Activated CD4-positive, CD25-positive, alpha-beta regulatory T cell treated with anti-CD3 and anti-CD28 coated beads, Interleukin-2, amount 50 U/mL, for 16 hours (primary cell): ENCODE data around the gene TFF3.

ENCODE experiments used
- DNase-seq: peaks from one replicate; pipeline ENCODE4 v3.0.0-alpha.2; 2020; ENCODE audit warnings: low read depth, low spot score

The TFF3 gene

DNA sequence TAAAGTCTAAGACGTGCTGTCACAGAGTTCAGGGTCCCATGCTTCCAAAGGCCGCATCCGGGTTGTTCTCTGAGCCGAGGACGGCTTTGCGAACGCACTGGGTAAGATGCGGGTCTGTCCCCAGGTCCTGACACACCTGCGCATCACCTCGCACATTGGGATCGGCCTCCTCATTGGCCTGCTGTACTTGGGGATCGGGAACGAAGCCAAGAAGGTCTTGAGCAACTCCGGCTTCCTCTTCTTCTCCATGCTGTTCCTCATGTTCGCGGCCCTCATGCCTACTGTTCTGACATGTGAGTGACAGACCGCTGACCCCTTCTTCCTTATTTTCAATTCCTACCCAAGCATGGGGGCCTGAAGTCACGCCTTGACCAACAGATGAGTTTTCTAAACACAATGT, 25.3 kb downstream of the TFF3 start:
- DNase-seq: no peak

- DNase-seq: no peak
These were observed 26.2 kb downstream of the TFF3 start for GRCh38 chr21:42288962-42289361.

GRCh38 chr21:42287193-42288083, 27.8 kb downstream of the TFF3 start:
- no peak for DNase-seq

GRCh38 chr21:42286416-42286815, 28.8 kb downstream of the TFF3 start:
- DNase-seq: no peak

- DNase-seq: no peak
These were observed 29.5 kb downstream of the TFF3 start for GRCh38 chr21:42285569-42286245.

- DNase-seq: no peak
These were observed 32.5 kb downstream of the TFF3 start for GRCh38 chr21:42282715-42283114.

DNA sequence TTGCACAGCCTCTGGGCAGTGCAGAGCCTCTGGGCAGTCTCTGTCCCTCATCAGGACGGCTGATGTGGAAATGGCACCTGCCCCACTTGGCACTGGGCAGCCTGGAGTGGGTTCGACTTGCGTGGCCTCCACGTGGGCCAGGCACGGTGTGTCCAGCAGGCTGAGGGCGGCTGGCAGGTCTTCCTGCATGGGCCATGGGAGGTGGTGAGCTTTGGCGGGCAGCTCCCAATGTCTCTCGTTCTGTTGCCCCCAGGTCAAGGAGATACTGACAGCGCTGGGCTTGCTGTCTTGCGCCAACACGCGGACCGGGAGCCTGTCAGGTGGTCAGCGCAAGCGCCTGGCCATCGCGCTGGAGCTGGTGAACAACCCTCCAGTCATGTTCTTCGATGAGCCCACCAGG, 33.2 kb downstream of the TFF3 start:
- no peak for DNase-seq

GRCh38 chr21:42281181-42281680, 34.0 kb downstream of the TFF3 start:
- DNase-seq: no peak

GRCh38 chr21:42280356-42281180, 34.6 kb downstream of the TFF3 start:
- DNase-seq: no peak

- DNase-seq: no peak
These were observed 35.3 kb downstream of the TFF3 start for GRCh38 chr21:42279888-42280287.

- no peak for DNase-seq
These were observed 35.8 kb downstream of the TFF3 start for GRCh38 chr21:42279341-42279871.

- DNase-seq: no peak
These were observed 36.6 kb downstream of the TFF3 start for GRCh38 chr21:42278451-42279149.

- no peak for DNase-seq
These were observed 37.6 kb downstream of the TFF3 start for GRCh38 chr21:42277593-42277992.

- no peak for DNase-seq
These were observed 38.6 kb downstream of the TFF3 start for GRCh38 chr21:42276526-42277154.

DNA sequence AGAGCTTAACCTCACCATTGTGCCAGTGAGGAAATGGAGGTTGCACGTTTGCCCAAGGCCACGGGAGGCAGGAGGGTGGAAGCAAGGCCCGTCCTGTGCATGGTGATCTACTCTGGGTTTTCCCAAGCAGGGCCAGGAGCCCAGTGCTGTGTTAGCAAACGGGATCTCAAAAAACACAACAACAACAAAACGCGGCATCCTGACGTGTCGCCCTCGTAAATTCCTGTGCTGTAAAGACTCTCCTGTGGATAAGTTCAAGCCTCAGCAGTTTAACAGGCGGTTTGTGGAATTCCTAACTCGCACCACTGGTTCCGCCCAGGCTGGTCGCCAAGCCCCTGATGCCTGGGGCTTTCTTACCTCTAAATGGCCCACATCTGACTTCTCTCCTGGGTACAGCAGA, 39.1 kb downstream of the TFF3 start:
- DNase-seq: no peak

- no peak for DNase-seq
These were observed 42.1 kb downstream of the TFF3 start for GRCh38 chr21:42272984-42273600.

DNA sequence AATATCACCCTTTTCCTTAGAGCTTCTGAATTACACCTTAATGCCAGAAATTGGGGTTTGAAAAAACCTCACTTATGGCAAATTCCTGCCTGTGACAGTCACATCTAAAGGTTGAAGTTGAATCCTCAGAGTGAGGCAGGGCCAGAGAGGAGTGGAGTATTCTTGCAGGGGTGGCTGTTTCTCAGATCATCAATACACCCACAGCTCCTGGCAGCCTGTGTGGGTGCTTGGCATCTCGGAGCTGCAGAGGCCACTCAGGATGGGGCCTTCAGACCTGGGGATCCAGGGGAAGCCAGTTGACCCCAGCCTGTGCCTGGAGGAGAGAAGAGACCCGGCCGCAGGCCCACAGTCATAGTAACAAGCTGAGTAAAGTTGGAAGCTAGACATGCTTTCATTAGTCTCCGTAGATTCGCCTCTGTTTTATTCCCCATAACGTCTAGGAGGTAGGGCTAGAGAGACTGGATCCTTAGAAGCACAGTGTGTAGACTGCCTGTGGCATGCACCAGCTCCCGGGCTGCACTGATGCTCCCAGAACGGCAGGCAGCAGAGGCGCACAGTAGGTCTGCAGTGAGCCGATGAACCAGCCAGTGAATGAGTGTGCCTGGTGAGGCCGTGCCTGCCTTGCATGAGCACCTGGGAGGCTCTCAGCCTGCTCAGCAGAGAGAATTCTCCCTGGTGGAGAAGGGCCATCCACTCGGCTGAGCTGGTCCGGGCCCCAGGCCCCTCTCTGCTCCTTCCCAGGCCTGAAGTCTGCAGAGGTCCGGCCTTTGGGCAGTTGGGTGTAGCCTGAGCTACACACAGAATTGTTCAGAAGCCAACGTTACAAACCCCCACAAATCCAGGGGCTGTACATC, 42.9 kb downstream of the TFF3 start:
- DNase-seq: no peak

- DNase-seq: no peak
These were observed 44.1 kb downstream of the TFF3 start for GRCh38 chr21:42271065-42271464.

DNA sequence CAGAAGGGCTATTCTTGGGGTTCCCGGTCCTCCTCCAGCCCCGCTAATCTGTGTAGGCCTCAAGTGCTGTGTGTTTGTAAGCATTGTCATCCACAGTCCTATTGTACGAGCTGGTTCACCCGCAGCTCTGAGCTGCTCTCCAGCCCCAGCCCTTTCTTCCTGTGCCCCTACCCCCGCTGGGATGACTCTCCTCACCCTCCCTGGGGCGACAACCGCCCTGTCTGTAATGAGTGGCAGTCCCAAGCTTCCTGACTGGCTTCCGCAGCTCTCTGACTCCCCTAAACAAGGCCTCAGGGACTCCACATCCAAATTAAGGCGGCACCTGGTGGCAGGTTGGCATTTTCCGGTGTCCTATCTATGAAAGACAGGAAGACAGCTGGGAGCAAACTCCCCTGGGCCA, 45.8 kb downstream of the TFF3 start:
- no peak for DNase-seq
